PFSK-1 (cell line): ENCODE data around the gene GINS2.

Experiments used
- POLR2AphosphoS5 ChIP-seq: IDR thresholded peaks from 2 replicates; pipeline ENCODE4 v1.6.1; 2012; ENCODE audit warnings: low read depth, mild to moderate bottlenecking, control low read depth, low read length, moderate library complexity
- TAF1 ChIP-seq: IDR thresholded peaks from 2 replicates; pipeline ENCODE4 v1.6.1; 2012; ENCODE audit warnings: low read length, control low read depth, borderline replicate concordance; ENCODE audit not compliant: insufficient read depth

GRCh38 chr16:85634747-85635544, 53.8 kb downstream of the GINS2 start:
- TF ChIP-seq POLR2AphosphoS5 = no peak
- no peak for TF ChIP-seq TAF1
